ENCODE results near the gene PLCB1.

- TF ChIP-seq CTCF (IDR thresholded peaks at IDR 0.05; ENCODE audit: low read depth, low read length) (no peak), POLR2A (IDR thresholded peaks at IDR 0.05; ENCODE audit: extremely low read depth, insufficient read length) (no peak), MAX (IDR thresholded peaks at IDR 0.05; ENCODE audit: low read depth, low read length) (no peak), MYC (IDR thresholded peaks at IDR 0.05; ENCODE audit: low read depth, low read length) (no peak)
Observed at GRCh38 chr20:8250539-8251200, 118.6 kb downstream of the PLCB1 start.
